Placental epithelial cell (primary cell): ENCODE measurements around the gene SOSTDC1. TPM values are rescaled to one million over a fixed set of nuclear protein-coding genes. Genes with fewer than 3 reads are reported as not detected.

Source experiments
- small RNA-seq: library from RNA; depleted of rRNA; stranded (forward); fragments of <200 nt; gene quantifications from one replicate; pipeline ENCODE3, GENCODE V24; 2012
- total RNA-seq: library from RNA; depleted of rRNA; stranded (reverse); fragments of >200 nt; gene quantifications from 2 replicates; pipeline ENCODE4 v1.2.3, GENCODE V29; 2012

SOSTDC1 gene
- total RNA-seq = not detected in 2 replicates

DNA sequence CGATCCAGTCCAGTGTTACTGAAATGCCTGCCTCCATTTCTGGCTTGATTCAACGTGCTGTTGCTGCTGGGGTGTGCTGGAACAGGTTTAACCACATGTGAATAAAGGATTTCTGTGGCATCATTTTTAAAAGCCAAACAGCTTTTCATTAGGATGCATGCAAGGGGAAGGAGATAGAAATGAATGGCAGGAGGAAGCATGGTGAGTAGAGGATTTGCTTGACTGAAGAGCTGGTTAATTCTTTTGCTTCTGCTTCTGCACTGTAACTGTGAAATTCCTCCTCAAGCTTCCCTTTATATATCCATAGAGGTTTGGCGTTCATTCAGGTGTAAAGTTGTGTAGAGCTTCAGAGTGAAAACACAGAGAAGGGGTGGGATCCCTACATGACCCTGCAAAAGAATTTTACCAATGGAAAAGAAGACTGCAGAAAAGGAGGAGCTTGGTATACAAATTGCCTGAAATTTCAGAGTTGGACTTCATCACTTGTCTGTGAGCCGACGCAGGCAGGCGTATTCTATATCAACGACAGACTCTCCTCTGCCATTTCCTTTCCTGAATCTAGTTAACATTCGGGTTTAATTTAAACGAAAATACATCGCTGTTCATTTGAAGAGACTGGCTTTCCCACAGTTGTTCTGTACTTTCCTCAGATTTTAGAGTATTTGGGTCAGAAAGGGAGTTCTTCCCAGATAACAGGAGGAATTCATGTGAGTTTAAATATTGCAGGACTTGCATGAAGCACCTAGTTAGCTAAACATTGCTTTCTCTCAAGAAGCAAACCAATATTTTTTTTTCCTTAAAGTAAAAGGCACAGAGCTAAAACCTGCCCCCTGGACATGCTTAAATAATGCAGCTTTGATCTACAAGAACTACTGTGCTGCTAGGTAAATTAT lies at the start of gene SOSTDC1:
SOSTDC1 (minus strand) TSS at position 270 of the 893 bp plus-strand sequence; CDS start at position 200, 70 bp downstream.

DNA sequence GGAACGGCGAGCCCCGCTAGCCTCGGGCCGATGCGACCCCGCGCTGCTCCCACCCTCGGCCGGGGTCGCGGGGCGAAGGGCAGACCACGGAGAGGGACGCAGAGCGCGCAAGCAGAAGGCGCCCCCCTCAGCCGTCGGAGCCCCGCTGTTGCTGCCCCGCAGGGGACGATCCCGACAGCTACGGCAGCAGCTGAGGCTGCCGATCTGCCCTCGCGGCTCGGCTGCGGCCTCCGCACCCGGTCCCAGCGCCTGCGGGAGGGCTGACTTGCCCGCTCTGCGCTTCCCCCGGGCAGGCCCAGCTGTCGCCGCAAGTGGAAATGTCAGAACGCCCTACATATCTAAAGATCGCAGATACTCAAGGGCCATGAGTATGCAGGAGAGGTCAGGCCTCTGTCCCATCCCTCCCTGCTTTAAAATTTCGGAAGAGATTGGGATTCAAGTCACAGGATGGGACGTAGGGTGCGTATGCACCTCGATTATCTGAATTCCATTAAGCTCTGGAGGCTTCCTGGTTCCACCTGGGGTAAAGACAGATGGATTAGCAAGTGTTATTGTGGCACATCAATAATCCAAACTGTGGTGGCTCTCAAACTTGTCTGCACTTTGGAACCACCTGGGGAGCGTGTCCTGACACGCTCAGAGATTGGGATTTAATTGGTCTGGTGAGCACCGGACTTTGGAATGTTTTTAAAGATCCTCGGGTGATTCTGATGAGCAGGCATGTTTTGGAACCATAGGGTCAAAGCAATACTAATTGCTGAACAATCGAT lies 44.0 kb downstream of the SOSTDC1 start, which contains the start of gene CRPPA:
CRPPA (minus strand) TSS at position 206 of the 770 bp plus-strand sequence. CDS start 216 bp downstream, outside the sequence.

Small RNA genes lying within 50 kb of the gene (small RNA-seq; reads per million reads assigned to genes)
- not detected for gene AC005014.3

Other genes starting within 250 kb of the SOSTDC1 start
- 1.6 and 3.1 TPM in 2 replicates for gene CRPPA, start 44.2 kb downstream of the SOSTDC1 start, total RNA-seq
- gene LRRC72, start 61.1 kb upstream of the SOSTDC1 start, total RNA-seq = not detected in 2 replicates
- 20.2 and 25.9 TPM in 2 replicates for gene ANKMY2, start 180.0 kb upstream of the SOSTDC1 start, total RNA-seq
- gene BZW2, start 180.4 kb upstream of the SOSTDC1 start, total RNA-seq = 127 and 162 TPM in 2 replicates